K562 (cell line): Measurements from ENCODE around the gene OTOG. TPM values are rescaled to one million over a fixed set of nuclear protein-coding genes. Genes with fewer than 3 reads are reported as not detected.

Source experiments
- ATAC-seq: fragments of 200-7000 bp; cut with Tn5 transposase; 3 replicates; pipeline ENCODE4 v1.9.1; 2020; ENCODE audit warnings: moderate library complexity
- BruUV-seq: library from RNA; stranded (reverse); fragments of 400-500 nt; replicated peaks from 2 replicates; lab custom pipeline; 2021; lab: Mats Ljungman, UMichigan
- CTCF ChIA-PET: fragments of 300-600 bp; formaldehyde crosslinking; extraction: SDS; loops from one replicate; lab custom pipeline; 2021; ENCODE audit warnings: low intra/inter-chr PET ratio; lab: Yijun Ruan, JAX
- POLR2A ChIA-PET: fragments of 300-600, 350-650 bp; sonication (Branson Sonifier 250); formaldehyde crosslinking; extraction: SDS; loops from one replicate; lab custom pipeline; 2021; ENCODE audit warnings: antibody characterized with exemption, inconsistent platforms; lab: Yijun Ruan, JAX
- DNase-seq, 4 experiments: peaks; one replicate each; pipeline versions ENCODE4 v3.0.0 to v3.0.0-alpha.2; 2011 to 2018; ENCODE audit warnings: low spot score in 3 of 4, mixed read lengths in 3 of 4; ENCODE audit errors: extremely low read depth in 1 of 4
- FAIRE-seq: peaks from 2 replicates; lab custom pipeline; 2011; peaks lifted over from hg19 to GRCh38; lab: Jason Lieb, UNC
- H2AFZ ChIP-seq: 2 replicates; pipeline ENCODE4 v1.6.0; 2011; ENCODE audit warnings: low read depth, low read length, control low read depth, inconsistent platforms
- H3K27ac ChIP-seq: fragments of 200-600 bp; 3 replicates; pipeline ENCODE4 v1.8.0; 2011; ENCODE audit warnings: low read depth, mild to moderate bottlenecking, control low read depth, inconsistent platforms, low read length, moderate library complexity, mixed read lengths; ENCODE audit errors: extremely low read depth
- H3K27me3 ChIP-seq, 2 experiments: fragments of 300-600 bp in 1 of 2; 2 replicates in 1 of 2; 3 replicates in 1 of 2; pipeline versions ENCODE4 v1.6.0 to v1.8.0; 2011; ENCODE audit warnings: inconsistent platforms in 2 of 2, low read length in 2 of 2, mild to moderate bottlenecking in 1 of 2, mixed read lengths in 1 of 2, moderate library complexity in 1 of 2; ENCODE audit not compliant: control insufficient read depth in 2 of 2, insufficient read depth in 2 of 2
- H3K36me3 ChIP-seq: fragments of 300-600 bp; 3 replicates; pipeline ENCODE4 v1.8.0; 2011; ENCODE audit warnings: mild to moderate bottlenecking, low read length, inconsistent platforms; ENCODE audit not compliant: control insufficient read depth, insufficient read depth
- H3K4me1 ChIP-seq, 2 experiments: fragments of 200-600 bp in 1 of 2; replicated peaks in 1 of 2; 2 replicates in 1 of 2; 3 replicates in 1 of 2; pipeline versions ENCODE4 v1.5.1 to v1.8.0; 2011; ENCODE audit warnings: inconsistent platforms in 2 of 2, low read length in 2 of 2, mild to moderate bottlenecking in 1 of 2, mixed read lengths in 1 of 2, moderate library complexity in 1 of 2; ENCODE audit not compliant: control insufficient read depth in 2 of 2, insufficient read depth in 2 of 2
- H3K4me2 ChIP-seq: 2 replicates; pipeline ENCODE4 v1.6.1; 2011; ENCODE audit warnings: low read length, control low read depth, inconsistent platforms, mixed read lengths; ENCODE audit not compliant: insufficient read depth
- H3K4me3 ChIP-seq: fragments of 200-600 bp; sonication (generic), shearing (Covaris generic); 2 replicates; pipeline ENCODE4 v1.5.1; 2016; ENCODE audit warnings: control low read depth, inconsistent platforms
- H3K79me2 ChIP-seq: fragments of 200-600 bp; 3 replicates; pipeline ENCODE4 v1.8.0; 2011; ENCODE audit warnings: low read length, inconsistent platforms; ENCODE audit not compliant: control insufficient read depth, insufficient read depth
- H3K9ac ChIP-seq, 2 experiments: 2 replicates each; pipeline versions ENCODE4 v1.6.0 to v1.6.1; 2011; ENCODE audit warnings: low read depth in 2 of 2, low read length in 2 of 2, control low read depth in 1 of 2, inconsistent platforms in 1 of 2, mild to moderate bottlenecking in 1 of 2, mixed read lengths in 1 of 2; ENCODE audit not compliant: insufficient read depth in 1 of 2
- H3K9me1 ChIP-seq: one replicate; pipeline ENCODE4 v1.6.0; 2011; ENCODE audit warnings: inconsistent platforms, mild to moderate bottlenecking, low read length, moderate library complexity; ENCODE audit not compliant: control insufficient read depth, insufficient read depth
- H3K9me3 ChIP-seq: replicated peaks from 2 replicates; pipeline ENCODE4 v1.5.1; 2011; ENCODE audit warnings: low read depth, low read length, inconsistent platforms; ENCODE audit not compliant: control insufficient read depth, insufficient read depth
- H4K20me1 ChIP-seq: replicated peaks from 2 replicates; pipeline ENCODE4 v1.6.1; 2011; ENCODE audit warnings: low read length, inconsistent platforms, mixed read lengths; ENCODE audit not compliant: control insufficient read depth, insufficient read depth
- CEBPZ ChIP-seq: fragments of 150-350 bp; IDR thresholded peaks from 2 replicates; pipeline ENCODE4 v1.6.1; 2014; ENCODE audit warnings: low read depth, mild to moderate bottlenecking, low read length, borderline replicate concordance
- JUNB ChIP-seq: fragments of 450-650 bp; formaldehyde crosslinking; conservative IDR thresholded peaks from 2 replicates; pipeline ENCODE4 v1.4.0; 2020; ENCODE audit warnings: mild to moderate bottlenecking
- MIER1 ChIP-seq: fragments of 450-650 bp; IDR thresholded peaks from 2 replicates; pipeline ENCODE4 v1.6.1; 2016; ENCODE audit warnings: antibody characterized with exemption, mild to moderate bottlenecking, low read depth
- TAL1 ChIP-seq: fragments of 450-650 bp; IDR thresholded peaks from 2 replicates; pipeline ENCODE4 v1.6.1; 2016; ENCODE audit warnings: mild to moderate bottlenecking
- WHSC1 ChIP-seq: IDR thresholded peaks from one replicate; pipeline ENCODE4 v1.6.1; 2012; ENCODE audit warnings: low read length, control low read depth, inconsistent platforms
- ZNF408 ChIP-seq: fragments of 250-450 bp; sonication (Bioruptor Pico); IDR thresholded peaks from 2 replicates; pipeline ENCODE4 v1.4.0; 2020; ENCODE audit warnings: low read depth, mild to moderate bottlenecking, moderate library complexity
- WGBS: fragments of 100-300 bp; shearing (Covaris generic); methylation state at CpG from one replicate; pipeline ENCODE4 v1.1.6; 2016; ENCODE audit warnings: low coverage, mixed read lengths; ENCODE audit not compliant: insufficient coverage; ENCODE audit errors: missing lambda C conversion rate; 5-methylcytosine and 5-hydroxymethylcytosine counted together
- in situ Hi-C: fragments of 300-500 bp; cut with MboI; formaldehyde crosslinking; loops from 4 replicates; pipeline ENCODE4 v1.15.0; 2018; ENCODE audit warnings: inconsistent platforms, mixed read lengths
- intact Hi-C: fragments of 100-400 bp; cut with micrococcal nuclease; formaldehyde crosslinking; loops from 2 replicates; pipeline ENCODE4 v1.14.2; 2022
- polyA plus RNA-seq, 8 experiments: library from polyadenylated mRNA; depleted of rRNA in 4 of 8; stranded (reverse) in 5 of 8; unstranded in 3 of 8; fragments of >200 nt; fragmentation: Nextera tagmentation in 2 of 8; fragmentation: Illumina TruSeq in 1 of 8; extraction: Ambion mirVana in 2 of 8; extraction: Trizol in 1 of 8; gene quantifications; 2 replicates each; pipeline versions ENCODE4 v1.2.1 to v1.2.3, GENCODE V29; 2011 to 2014; ENCODE audit warnings: inconsistent platforms in 1 of 8, missing spikeins in 1 of 8
- total RNA-seq, 7 experiments: library from RNA; depleted of rRNA in 6 of 7; stranded (reverse); fragments of >200 nt in 6 of 7; fragmentation: Illumina TruSeq in 2 of 7; extraction: Trizol in 2 of 7; gene quantifications; 2 replicates each; pipeline versions ENCODE4 v1.2.1 to v1.2.3, GENCODE V29; 2011 to 2021; ENCODE audit warnings: low replicate concordance in 1 of 7

The OTOG gene
- total and polyA plus RNA-seq, 9 of the 15 experiments (the other 6 are each of a cell fraction or from before 2014, with no cell fraction given), result not detected

DNA sequence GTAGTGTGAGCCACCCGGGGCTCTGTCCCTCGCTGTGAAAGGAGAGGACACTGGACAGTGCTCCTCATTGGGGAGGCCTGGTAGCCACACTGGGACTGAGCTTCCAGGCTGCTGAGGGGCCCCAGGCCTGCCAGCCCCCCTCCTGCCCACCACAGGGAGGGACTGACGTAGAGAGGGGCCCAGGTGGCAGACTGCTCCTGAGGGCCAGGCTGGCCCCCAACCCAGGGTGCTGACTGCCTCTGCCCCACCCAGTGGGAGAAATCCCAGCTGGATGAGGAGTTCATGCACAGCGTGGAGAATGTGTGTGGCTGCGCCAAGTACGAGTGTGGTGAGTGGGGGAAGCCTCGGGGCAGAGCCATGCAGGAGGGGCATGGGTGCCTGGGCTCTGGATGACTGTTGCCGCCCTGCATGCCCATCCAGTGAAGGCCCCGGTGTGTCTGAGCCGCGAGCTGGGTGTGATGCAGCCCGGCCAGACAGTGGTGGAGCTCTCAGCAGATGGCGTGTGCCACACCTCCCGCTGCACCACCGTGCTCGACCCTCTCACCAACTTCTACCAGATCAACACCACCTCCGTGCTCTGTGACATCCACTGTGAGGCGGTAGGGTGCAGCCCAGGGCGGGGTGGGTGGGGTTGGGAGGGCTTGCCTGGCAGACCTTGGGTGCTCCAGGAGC, 93.6 kb downstream of the OTOG start:
- POLR2A ChIA-PET, result no interaction called here

More for the DNA sequence above, 93.6 kb downstream of the OTOG start:
- peak in 1 of 4 experiments; percentile 1 for DNase-seq
- H3K79me2 ChIP-seq, result no peaks in the 10 kb centered on the region
- H3K27ac ChIP-seq, result no peak overlapping the region
- no peaks in the 10 kb centered on the region for H3K9me3 ChIP-seq
- H3K9ac ChIP-seq, result no peak overlapping the region; a peak in 1 of 4 replicates
- no peak overlapping the region for H3K4me2 ChIP-seq
- no peak for FAIRE-seq
- H3K27me3 ChIP-seq, result peaks cover 4 to 33% of the 10 kb centered on the region in 2 experiments; a peak in 3 of 5 replicates
- BruUV-seq, result no TSS peak
- CTCF ChIA-PET, result no interaction called here
- ATAC-seq, result no peak
- H3K4me1 ChIP-seq, result peaks cover 0 to 5% of the 10 kb centered on the region in 2 experiments; a peak in 1 of 5 replicates
- WGBS, result 0% methylated on average over 15 of the region's 19 CpGs
- in situ Hi-C loops, result no loop called here
- H3K36me3 ChIP-seq, result no peaks in the 10 kb centered on the region
- H2AFZ ChIP-seq, result no peak overlapping the region
- no peak for TF ChIP-seq ZNF408 (CRISPR knock-in tag)
- TF ChIP-seq JUNB (CRISPR knock-in tag), result no peak
- no peak for TF ChIP-seq CEBPZ
- TF ChIP-seq WHSC1, result no peak
- no peak for TF ChIP-seq TAL1
- TF ChIP-seq MIER1, result no peak
- H4K20me1 ChIP-seq, result peaks cover 3% of the 10 kb centered on the region; the same call in 1 of the 2 replicates
- intact Hi-C loops, result no loop called here
- no peak overlapping the region for H3K4me3 ChIP-seq
- H3K9me1 ChIP-seq, result no peaks in the 10 kb centered on the region
